ENCODE data around the gene LMNTD1.

DNA sequence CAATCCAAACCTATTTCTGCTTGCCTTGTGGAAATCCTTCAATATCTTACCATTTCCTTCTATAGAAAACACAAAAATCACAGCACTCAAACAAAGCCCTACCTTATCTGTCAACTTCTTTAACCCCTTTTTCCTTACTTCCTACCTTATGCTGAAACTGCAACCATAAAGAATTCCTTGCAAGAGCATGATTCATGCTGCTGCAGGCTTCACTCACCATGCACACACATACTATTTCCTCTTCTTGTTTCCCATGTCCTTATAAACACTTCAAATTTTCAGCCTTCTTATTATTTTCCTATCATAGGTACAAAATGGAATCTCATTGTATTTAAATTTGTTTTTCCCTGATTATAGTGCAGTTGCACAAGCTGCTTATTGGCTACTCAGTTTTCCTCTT is 23.3 kb downstream of the LMNTD1 start:
- TF ChIP-seq, protein P1, sequence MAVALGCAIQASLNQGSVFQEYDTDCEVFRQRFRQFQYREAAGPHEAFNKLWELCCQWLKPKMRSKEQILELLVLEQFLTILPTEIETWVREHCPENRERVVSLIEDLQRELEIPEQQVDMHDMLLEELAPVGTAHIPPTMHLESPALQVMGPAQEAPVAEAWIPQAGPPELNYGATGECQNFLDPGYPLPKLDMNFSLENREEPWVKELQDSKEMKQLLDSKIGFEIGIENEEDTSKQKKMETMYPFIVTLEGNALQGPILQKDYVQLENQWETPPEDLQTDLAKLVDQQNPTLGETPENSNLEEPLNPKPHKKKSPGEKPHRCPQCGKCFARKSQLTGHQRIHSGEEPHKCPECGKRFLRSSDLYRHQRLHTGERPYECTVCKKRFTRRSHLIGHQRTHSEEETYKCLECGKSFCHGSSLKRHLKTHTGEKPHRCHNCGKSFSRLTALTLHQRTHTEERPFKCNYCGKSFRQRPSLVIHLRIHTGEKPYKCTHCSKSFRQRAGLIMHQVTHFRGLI (tag by site-specific recombination; IDR thresholded peaks at IDR 0.05): no peak
- TF ChIP-seq ZNF391 (tag by site-specific recombination; IDR thresholded peaks at IDR 0.05; ENCODE audit: borderline replicate concordance, low read depth) (no peak), ZNF140 (tag by site-specific recombination; IDR thresholded peaks at IDR 0.05) (no peak), ZNF548 (tag by site-specific recombination; IDR thresholded peaks at IDR 0.05) (no peak), ZSCAN23 (tag by site-specific recombination; IDR thresholded peaks at IDR 0.05) (no peak), TCF7L2 (IDR thresholded peaks at IDR 0.05; ENCODE audit: borderline replicate concordance, low read depth, low read length) (no peak), SCRT2 (tag by site-specific recombination; IDR thresholded peaks at IDR 0.05) (no peak), ZNF274 (IDR thresholded peaks at IDR 0.05; ENCODE audit: low read length) (no peak), ZNF274 (tag by site-specific recombination; IDR thresholded peaks at IDR 0.05; ENCODE audit: borderline replicate concordance) (no peak)
- TF ChIP-seq, protein P2, sequence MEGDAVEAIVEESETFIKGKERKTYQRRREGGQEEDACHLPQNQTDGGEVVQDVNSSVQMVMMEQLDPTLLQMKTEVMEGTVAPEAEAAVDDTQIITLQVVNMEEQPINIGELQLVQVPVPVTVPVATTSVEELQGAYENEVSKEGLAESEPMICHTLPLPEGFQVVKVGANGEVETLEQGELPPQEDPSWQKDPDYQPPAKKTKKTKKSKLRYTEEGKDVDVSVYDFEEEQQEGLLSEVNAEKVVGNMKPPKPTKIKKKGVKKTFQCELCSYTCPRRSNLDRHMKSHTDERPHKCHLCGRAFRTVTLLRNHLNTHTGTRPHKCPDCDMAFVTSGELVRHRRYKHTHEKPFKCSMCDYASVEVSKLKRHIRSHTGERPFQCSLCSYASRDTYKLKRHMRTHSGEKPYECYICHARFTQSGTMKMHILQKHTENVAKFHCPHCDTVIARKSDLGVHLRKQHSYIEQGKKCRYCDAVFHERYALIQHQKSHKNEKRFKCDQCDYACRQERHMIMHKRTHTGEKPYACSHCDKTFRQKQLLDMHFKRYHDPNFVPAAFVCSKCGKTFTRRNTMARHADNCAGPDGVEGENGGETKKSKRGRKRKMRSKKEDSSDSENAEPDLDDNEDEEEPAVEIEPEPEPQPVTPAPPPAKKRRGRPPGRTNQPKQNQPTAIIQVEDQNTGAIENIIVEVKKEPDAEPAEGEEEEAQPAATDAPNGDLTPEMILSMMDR (tag by site-specific recombination; IDR thresholded peaks at IDR 0.05): no peak
- TF ChIP-seq, protein P3, sequence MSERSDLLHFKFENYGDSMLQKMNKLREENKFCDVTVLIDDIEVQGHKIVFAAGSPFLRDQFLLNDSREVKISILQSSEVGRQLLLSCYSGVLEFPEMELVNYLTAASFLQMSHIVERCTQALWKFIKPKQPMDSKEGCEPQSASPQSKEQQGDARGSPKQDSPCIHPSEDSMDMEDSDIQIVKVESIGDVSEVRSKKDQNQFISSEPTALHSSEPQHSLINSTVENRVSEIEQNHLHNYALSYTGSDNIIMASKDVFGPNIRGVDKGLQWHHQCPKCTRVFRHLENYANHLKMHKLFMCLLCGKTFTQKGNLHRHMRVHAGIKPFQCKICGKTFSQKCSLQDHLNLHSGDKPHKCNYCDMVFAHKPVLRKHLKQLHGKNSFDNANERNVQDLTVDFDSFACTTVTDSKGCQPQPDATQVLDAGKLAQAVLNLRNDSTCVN (tag by site-specific recombination; optimal IDR thresholded peaks at IDR 0.05): no peak
- TF ChIP-seq, protein P4, sequence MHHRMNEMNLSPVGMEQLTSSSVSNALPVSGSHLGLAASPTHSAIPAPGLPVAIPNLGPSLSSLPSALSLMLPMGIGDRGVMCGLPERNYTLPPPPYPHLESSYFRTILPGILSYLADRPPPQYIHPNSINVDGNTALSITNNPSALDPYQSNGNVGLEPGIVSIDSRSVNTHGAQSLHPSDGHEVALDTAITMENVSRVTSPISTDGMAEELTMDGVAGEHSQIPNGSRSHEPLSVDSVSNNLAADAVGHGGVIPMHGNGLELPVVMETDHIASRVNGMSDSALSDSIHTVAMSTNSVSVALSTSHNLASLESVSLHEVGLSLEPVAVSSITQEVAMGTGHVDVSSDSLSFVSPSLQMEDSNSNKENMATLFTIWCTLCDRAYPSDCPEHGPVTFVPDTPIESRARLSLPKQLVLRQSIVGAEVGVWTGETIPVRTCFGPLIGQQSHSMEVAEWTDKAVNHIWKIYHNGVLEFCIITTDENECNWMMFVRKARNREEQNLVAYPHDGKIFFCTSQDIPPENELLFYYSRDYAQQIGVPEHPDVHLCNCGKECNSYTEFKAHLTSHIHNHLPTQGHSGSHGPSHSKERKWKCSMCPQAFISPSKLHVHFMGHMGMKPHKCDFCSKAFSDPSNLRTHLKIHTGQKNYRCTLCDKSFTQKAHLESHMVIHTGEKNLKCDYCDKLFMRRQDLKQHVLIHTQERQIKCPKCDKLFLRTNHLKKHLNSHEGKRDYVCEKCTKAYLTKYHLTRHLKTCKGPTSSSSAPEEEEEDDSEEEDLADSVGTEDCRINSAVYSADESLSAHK (tag by site-specific recombination; IDR thresholded peaks at IDR 0.05): no peak
